Dendritic cell treated with granulocyte-macrophage colony-stimulating factor and Interleukin-4, amounts not matched to agents 40 ng/mL and 50 ng/mL, for 4 days (primary cell): ENCODE measurements around the gene KMT2C.
A peak's percentile ranks its signal among the peaks of the same experiment; 100 is the strongest.
"Not testable (repeated sequence)": the region's sequence is repeated elsewhere in the genome, so short reads cannot be mapped to it uniquely, and the experiment has no call there.

Experiments used
- H3K27ac Mint-ChIP-seq: one replicate; pipeline ENCODE4 v1.8.0; 2022; ENCODE audit warnings: mild to moderate bottlenecking, mixed read lengths
- H3K27me3 Mint-ChIP-seq: one replicate; pipeline ENCODE4 v1.8.0; 2022; ENCODE audit warnings: mild to moderate bottlenecking, mixed read lengths
- H3K36me3 Mint-ChIP-seq: one replicate; pipeline ENCODE4 v1.8.0; 2022; ENCODE audit warnings: low read depth, mixed read lengths
- H3K4me1 Mint-ChIP-seq: one replicate; pipeline ENCODE4 v1.8.0; 2022; ENCODE audit warnings: low read depth, mixed read lengths
- H3K4me3 Mint-ChIP-seq: one replicate; pipeline ENCODE4 v1.8.0; 2022; ENCODE audit warnings: mild to moderate bottlenecking, moderate library complexity, mixed read lengths
- H3K9me3 Mint-ChIP-seq: one replicate; pipeline ENCODE4 v1.8.0; 2022; ENCODE audit warnings: mixed read lengths
- intact Hi-C: fragments of 100-400 bp; cut with micrococcal nuclease; formaldehyde crosslinking; loops from one replicate; pipeline ENCODE4 v1.15.0; 2022

Gene KMT2C

DNA sequence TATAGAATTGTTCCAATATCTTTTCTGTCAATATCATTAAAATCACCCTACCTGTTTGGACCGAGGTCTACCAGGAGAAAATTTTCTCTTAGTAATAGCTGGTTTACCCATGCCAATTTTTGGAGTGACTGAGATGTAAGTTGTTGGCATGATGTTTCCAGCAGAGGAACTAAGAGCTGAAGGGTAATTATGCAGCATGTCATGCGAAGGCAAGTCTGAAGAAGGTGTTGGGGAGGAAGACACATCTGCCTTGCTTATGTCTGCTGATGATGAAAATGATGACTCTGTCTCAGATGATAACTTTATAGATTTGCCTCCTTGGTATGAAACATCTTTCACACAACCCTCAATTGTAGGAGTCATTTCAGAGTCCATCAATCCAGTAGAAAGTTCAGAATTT is 188.0 kb downstream of the KMT2C start:
- H3K9me3 Mint-ChIP-seq, H3K4me3 Mint-ChIP-seq, H3K27ac Mint-ChIP-seq, H3K4me1 Mint-ChIP-seq, intact Hi-C loops, H3K27me3 Mint-ChIP-seq: not testable (repeated sequence)
- H3K36me3 Mint-ChIP-seq: peaks cover 69% of the 10 kb centered on the region

GRCh38 chr7:152245417-152245816 is 190.4 kb downstream of the KMT2C start:
- intact Hi-C loops, H3K9me3 Mint-ChIP-seq, H3K27me3 Mint-ChIP-seq, H3K4me1 Mint-ChIP-seq, H3K27ac Mint-ChIP-seq, H3K4me3 Mint-ChIP-seq: not testable (repeated sequence)
- peaks cover 58% of the 10 kb centered on the region for H3K36me3 Mint-ChIP-seq

DNA sequence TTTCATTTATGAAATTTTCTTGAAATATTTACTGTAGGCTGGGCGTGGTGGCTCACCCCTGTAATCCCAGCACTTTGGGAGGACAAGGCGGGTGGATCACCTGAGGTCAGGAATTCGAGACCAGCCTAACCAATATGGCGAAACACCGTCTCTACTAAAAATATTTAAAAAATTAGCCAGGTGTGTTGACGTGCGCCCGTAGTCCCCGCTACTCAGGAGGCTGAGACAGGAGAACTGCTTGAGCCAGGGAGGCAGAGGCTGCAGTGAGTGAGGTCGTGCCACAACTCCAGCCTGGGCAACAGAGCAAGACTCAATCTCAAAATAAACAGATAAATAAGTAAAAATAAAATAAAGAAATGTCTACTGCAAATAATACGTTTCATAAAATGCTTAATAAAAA is 192.3 kb downstream of the KMT2C start:
- H3K27ac Mint-ChIP-seq, H3K27me3 Mint-ChIP-seq, H3K4me3 Mint-ChIP-seq, H3K9me3 Mint-ChIP-seq, intact Hi-C loops: not testable (repeated sequence)
- H3K36me3 Mint-ChIP-seq: peaks cover 47% of the 10 kb centered on the region
- H3K4me1 Mint-ChIP-seq: peaks cover 11% of the 10 kb centered on the region

GRCh38 chr7:152241301-152241700 is 194.5 kb downstream of the KMT2C start:
- H3K9me3 Mint-ChIP-seq, H3K27ac Mint-ChIP-seq, H3K27me3 Mint-ChIP-seq, H3K4me3 Mint-ChIP-seq, intact Hi-C loops: not testable (repeated sequence)
- peaks cover 47% of the 10 kb centered on the region for H3K36me3 Mint-ChIP-seq
- peaks cover 11% of the 10 kb centered on the region for H3K4me1 Mint-ChIP-seq

DNA sequence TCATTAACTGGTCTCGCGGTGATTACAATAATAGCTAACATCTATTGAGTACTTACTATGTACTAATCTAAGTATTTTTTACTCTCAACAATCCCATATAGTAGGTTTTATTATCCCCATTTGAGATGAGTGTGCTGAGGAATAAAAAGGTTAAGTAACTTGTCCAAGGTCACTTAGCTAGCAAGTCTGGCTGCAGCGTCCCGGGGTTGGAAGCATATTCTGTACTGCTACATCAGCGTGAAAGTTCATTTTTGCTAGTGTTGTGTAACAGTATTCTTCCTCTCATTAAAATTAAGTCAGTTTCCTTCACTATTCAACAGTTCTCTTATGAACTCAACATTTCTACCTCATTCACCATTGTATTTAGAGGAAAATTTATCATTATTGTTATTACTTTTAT is 199.5 kb downstream of the KMT2C start:
- H3K9me3 Mint-ChIP-seq, H3K27me3 Mint-ChIP-seq, intact Hi-C loops, H3K4me3 Mint-ChIP-seq, H3K27ac Mint-ChIP-seq: not testable (repeated sequence)
- Mint-ChIP-seq H3K36me3 (peaks cover 70% of the 10 kb centered on the region), H3K4me1 (peaks cover 11% of the 10 kb centered on the region)

GRCh38 chr7:152234421-152234820 is 201.4 kb downstream of the KMT2C start:
- H3K9me3 Mint-ChIP-seq, H3K27ac Mint-ChIP-seq, intact Hi-C loops, H3K4me3 Mint-ChIP-seq, H3K27me3 Mint-ChIP-seq, H3K4me1 Mint-ChIP-seq: not testable (repeated sequence)
- peaks cover 69% of the 10 kb centered on the region for H3K36me3 Mint-ChIP-seq

- H3K9me3 Mint-ChIP-seq: no peaks in the 10 kb centered on the region
- no peaks in the 10 kb centered on the region for H3K4me1 Mint-ChIP-seq
- no peaks in the 10 kb centered on the region for H3K27me3 Mint-ChIP-seq
- peaks cover 77% of the 10 kb centered on the region for H3K36me3 Mint-ChIP-seq
- H3K4me3 Mint-ChIP-seq: no peak overlapping the region
- intact Hi-C loops: no loop called here
- peak overlapping the region; percentile 50 for H3K27ac Mint-ChIP-seq
These were observed 204.7 kb downstream of the KMT2C start for GRCh38 chr7:152231089-152231488.

GRCh38 chr7:152219556-152219955 is 216.2 kb downstream of the KMT2C start:
- H3K9me3 Mint-ChIP-seq, H3K4me3 Mint-ChIP-seq, H3K27ac Mint-ChIP-seq, H3K4me1 Mint-ChIP-seq, intact Hi-C loops, H3K27me3 Mint-ChIP-seq: not testable (repeated sequence)
- peaks cover 81% of the 10 kb centered on the region for H3K36me3 Mint-ChIP-seq

- H3K4me3 Mint-ChIP-seq, H3K27me3 Mint-ChIP-seq, H3K9me3 Mint-ChIP-seq, H3K4me1 Mint-ChIP-seq, H3K27ac Mint-ChIP-seq, intact Hi-C loops: not testable (repeated sequence)
- H3K36me3 Mint-ChIP-seq: peaks cover 80% of the 10 kb centered on the region
These were observed 227.0 kb downstream of the KMT2C start for GRCh38 chr7:152208766-152209165.

DNA sequence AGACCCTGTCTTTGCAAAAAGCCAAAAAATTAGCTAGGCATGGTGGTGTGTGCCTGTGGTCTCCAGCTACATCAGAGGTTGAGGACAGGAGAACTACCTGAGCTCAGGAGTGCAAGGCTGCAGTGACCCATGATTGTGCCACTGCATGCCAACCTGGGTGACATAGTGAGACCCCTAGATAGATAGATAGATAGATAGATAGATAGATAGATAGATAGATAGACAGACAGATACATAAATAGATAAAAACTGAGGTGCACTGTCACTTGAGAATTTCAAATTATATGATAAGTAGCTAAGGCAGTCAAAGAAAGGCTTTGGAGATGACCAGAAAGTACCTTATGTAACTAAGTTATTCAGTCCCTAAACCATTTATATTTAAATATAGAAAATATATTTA is 231.4 kb downstream of the KMT2C start:
- H3K4me1 Mint-ChIP-seq, intact Hi-C loops, H3K4me3 Mint-ChIP-seq, H3K27ac Mint-ChIP-seq, H3K27me3 Mint-ChIP-seq, H3K9me3 Mint-ChIP-seq: not testable (repeated sequence)
- H3K36me3 Mint-ChIP-seq: peaks cover 72% of the 10 kb centered on the region

DNA sequence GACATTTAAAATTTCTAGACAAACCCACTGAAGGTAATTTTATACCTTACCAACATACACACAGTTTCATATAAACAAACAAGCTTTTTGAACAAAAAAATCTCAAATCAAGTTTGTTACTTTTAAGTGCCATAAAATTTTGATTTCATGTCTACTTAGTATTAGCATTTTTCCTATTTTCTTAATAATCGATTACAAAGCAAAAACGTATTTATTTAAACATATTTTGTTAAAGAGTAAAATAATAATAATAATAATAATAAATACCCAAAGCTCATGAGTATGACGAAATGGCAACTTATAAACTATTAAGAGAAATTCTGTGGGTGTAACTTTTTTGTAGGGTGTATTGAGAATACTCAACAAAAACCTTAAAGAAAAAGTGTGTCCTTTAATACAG is 232.7 kb downstream of the KMT2C start:
- H3K4me3 Mint-ChIP-seq: no peak overlapping the region
- peaks cover 80% of the 10 kb centered on the region for H3K36me3 Mint-ChIP-seq
- H3K9me3 Mint-ChIP-seq: no peaks in the 10 kb centered on the region
- intact Hi-C loops: no loop called here
- H3K4me1 Mint-ChIP-seq: no peaks in the 10 kb centered on the region
- H3K27me3 Mint-ChIP-seq: no peaks in the 10 kb centered on the region
- H3K27ac Mint-ChIP-seq: no peak overlapping the region

DNA sequence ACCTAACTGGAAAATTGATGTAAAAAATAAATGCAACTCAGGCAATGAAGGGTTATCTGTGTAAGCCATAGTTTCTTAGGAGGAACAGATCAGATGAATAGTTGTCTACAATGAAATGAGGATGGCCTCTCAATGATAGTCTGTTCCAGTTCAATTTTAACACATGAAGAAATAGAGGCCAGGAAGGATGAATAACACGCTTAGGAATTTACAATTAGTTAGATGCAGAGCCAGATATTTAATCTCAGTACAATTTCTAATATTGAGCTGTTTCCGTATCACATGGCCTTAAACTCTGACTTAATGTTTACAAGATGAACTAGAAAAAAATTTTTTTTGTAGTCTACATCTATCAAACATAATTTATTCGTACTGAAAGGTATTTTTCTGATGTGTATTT is 233.7 kb downstream of the KMT2C start:
- no peaks in the 10 kb centered on the region for H3K4me1 Mint-ChIP-seq
- intact Hi-C loops: no loop called here
- no peak overlapping the region for H3K27ac Mint-ChIP-seq
- no peaks in the 10 kb centered on the region for H3K9me3 Mint-ChIP-seq
- no peaks in the 10 kb centered on the region for H3K27me3 Mint-ChIP-seq
- H3K4me3 Mint-ChIP-seq: no peak overlapping the region
- peaks cover 78% of the 10 kb centered on the region for H3K36me3 Mint-ChIP-seq

DNA sequence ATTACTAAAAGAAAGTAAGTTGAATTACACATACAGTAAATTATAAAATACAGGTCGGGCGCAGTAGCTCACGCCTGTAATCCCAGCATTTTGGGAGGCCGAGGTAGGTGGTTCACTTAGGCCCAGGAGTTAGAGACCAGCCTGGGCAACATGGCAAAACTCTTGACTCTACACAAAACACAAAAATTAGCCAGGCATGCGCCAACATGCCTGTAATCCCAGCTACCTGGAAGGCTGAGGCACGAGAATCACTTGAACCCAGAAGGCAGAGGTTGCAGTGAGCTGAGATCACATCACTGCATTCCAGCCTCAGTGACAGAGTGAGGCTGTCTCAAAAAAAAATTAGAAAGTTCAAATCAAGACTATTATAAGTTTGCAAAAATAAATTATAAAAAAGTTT is 235.4 kb downstream of the KMT2C start:
- H3K4me3 Mint-ChIP-seq: no peak overlapping the region
- H3K9me3 Mint-ChIP-seq: no peaks in the 10 kb centered on the region
- intact Hi-C loops: no loop called here
- H3K4me1 Mint-ChIP-seq: no peaks in the 10 kb centered on the region
- H3K27me3 Mint-ChIP-seq: no peaks in the 10 kb centered on the region
- H3K36me3 Mint-ChIP-seq: peaks cover 83% of the 10 kb centered on the region
- no peak overlapping the region for H3K27ac Mint-ChIP-seq

DNA sequence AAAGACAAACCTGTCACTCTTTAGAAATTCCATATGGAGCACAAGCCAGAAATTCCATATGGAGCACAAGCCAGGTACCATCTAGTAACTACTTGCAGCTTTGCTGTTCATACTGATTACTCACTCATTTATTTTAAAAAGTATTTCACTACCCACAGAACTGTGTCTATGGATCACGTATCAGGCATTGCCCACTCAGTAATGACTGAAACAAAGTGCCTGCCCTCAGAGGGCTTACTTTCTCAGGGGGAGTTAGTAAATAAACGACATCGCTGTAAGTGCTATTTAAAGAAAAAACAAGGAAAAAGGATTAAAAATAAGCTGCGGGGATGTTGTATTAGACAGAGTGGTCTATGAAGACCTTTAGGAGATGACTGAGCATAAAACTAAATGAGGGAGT is 239.4 kb downstream of the KMT2C start:
- H3K27ac Mint-ChIP-seq: no peak overlapping the region

DNA sequence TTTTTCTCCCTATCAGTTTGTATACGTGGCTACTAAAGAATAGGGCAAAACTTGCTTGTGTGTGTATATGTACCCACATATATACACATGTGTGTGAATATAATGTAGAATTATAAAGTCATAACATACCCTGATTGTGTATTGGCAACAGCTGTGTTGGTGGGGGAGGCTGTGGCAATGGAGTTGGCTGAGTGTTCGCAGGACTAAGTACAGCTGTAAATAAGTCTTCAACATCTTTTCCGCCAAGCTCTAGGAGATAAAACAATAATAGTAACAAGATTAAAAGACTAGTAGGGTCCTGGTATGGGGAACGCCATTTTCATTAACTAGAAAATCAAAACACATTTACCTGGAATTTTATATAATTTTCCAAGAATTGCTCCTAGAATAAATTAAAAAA is 241.9 kb downstream of the KMT2C start:
- Mint-ChIP-seq H3K4me3 (no peak overlapping the region), H3K27me3 (no peaks in the 10 kb centered on the region), H3K4me1 (no peaks in the 10 kb centered on the region), H3K9me3 (no peaks in the 10 kb centered on the region), H3K27ac (no peak overlapping the region), H3K36me3 (peaks cover 93% of the 10 kb centered on the region)
- intact Hi-C loops: loop anchor here (5.0 kb wide), 1 partner anchor 37 kb away; no protein-coding TSS in a partner anchor

More for the DNA sequence above, 239.4 kb downstream of the KMT2C start:
- no peak overlapping the region for H3K4me3 Mint-ChIP-seq
- intact Hi-C loops: no loop called here
- no peaks in the 10 kb centered on the region for H3K4me1 Mint-ChIP-seq
- no peaks in the 10 kb centered on the region for H3K27me3 Mint-ChIP-seq
- H3K9me3 Mint-ChIP-seq: no peaks in the 10 kb centered on the region
- H3K36me3 Mint-ChIP-seq: peaks cover 88% of the 10 kb centered on the region

- H3K36me3 Mint-ChIP-seq: peaks cover 86% of the 10 kb centered on the region
These were observed 246.7 kb downstream of the KMT2C start for GRCh38 chr7:152189061-152189460.

More at GRCh38 chr7:152189061-152189460, 246.7 kb downstream of the KMT2C start:
- intact Hi-C loops: no loop called here
- H3K9me3 Mint-ChIP-seq: no peaks in the 10 kb centered on the region
- no peaks in the 10 kb centered on the region for H3K27me3 Mint-ChIP-seq
- H3K27ac Mint-ChIP-seq: no peak overlapping the region
- no peak overlapping the region for H3K4me3 Mint-ChIP-seq
- H3K4me1 Mint-ChIP-seq: no peaks in the 10 kb centered on the region
